ENCODE data around the gene MOB1B. TPM values are rescaled to one million over a fixed set of nuclear protein-coding genes. Genes with fewer than 3 reads are reported as not detected.

Gene MOB1B
- total and polyA plus RNA-seq, 2 of the 13 experiments (the other 11 are each of a cell fraction or from before 2014, with no cell fraction given) = 3.9 to 4.0 TPM

DNA sequence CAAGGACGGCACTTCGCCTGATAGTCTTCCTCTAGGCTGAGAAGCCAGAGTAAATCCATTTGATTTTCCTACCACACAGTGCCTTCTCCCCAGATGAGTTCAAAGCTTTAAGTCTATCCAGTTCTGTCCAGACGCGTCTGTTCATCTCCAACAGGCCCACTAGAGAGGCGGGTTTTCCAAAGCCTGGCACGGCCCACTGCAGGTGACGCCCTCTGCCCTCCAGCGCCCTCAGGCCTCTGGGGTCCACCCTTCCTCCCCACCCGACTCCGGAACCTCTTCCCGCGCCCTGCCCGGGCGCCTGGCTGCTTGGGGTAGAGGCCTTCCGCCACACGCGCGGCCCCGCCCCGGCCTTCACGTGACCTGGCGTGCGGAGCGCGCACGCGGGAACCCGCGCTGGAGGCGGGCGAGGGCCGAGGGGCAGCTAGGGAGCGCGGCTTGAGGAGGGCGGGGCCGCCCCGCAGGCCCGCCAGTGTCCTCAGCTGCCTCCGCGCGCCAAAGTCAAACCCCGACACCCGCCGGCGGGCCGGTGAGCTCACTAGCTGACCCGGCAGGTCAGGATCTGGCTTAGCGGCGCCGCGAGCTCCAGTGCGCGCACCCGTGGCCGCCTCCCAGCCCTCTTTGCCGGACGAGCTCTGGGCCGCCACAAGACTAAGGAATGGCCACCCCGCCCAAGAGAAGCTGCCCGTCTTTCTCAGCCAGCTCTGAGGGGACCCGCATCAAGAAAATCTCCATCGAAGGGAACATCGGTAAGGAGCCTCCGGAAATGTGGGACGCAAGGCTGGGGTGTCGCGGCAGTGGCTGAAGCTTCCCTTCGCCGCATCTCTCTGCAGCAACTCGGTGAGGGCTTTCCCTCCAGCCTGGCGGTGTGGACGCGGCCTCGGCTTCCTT, 91.3 kb downstream of the MOB1B start, which contains the start of gene DCK (continued):
- TF ChIP-seq ZNF24 (IDR thresholded peaks at IDR 0.05) = no peak
- peak; percentile 71 for TF ChIP-seq TAF15 (IDR thresholded peaks at IDR 0.05; ENCODE audit: low read depth, low read length, poor library complexity, severe bottlenecking)
- TF ChIP-seq, protein P1, sequence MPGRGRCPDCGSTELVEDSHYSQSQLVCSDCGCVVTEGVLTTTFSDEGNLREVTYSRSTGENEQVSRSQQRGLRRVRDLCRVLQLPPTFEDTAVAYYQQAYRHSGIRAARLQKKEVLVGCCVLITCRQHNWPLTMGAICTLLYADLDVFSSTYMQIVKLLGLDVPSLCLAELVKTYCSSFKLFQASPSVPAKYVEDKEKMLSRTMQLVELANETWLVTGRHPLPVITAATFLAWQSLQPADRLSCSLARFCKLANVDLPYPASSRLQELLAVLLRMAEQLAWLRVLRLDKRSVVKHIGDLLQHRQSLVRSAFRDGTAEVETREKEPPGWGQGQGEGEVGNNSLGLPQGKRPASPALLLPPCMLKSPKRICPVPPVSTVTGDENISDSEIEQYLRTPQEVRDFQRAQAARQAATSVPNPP (CRISPR knock-in tag; IDR thresholded peaks at IDR 0.05) = peak; percentile 49; the same call in 1 of the 2 replicates
- TF ChIP-seq NFE2L2 (IDR thresholded peaks at IDR 0.05; ENCODE audit: low read length) = no peak
- TF ChIP-seq, protein P2, sequence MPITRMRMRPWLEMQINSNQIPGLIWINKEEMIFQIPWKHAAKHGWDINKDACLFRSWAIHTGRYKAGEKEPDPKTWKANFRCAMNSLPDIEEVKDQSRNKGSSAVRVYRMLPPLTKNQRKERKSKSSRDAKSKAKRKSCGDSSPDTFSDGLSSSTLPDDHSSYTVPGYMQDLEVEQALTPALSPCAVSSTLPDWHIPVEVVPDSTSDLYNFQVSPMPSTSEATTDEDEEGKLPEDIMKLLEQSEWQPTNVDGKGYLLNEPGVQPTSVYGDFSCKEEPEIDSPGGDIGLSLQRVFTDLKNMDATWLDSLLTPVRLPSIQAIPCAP (CRISPR knock-in tag; IDR thresholded peaks at IDR 0.05; ENCODE audit: low read depth) = no peak
- TF ChIP-seq, protein P3, sequence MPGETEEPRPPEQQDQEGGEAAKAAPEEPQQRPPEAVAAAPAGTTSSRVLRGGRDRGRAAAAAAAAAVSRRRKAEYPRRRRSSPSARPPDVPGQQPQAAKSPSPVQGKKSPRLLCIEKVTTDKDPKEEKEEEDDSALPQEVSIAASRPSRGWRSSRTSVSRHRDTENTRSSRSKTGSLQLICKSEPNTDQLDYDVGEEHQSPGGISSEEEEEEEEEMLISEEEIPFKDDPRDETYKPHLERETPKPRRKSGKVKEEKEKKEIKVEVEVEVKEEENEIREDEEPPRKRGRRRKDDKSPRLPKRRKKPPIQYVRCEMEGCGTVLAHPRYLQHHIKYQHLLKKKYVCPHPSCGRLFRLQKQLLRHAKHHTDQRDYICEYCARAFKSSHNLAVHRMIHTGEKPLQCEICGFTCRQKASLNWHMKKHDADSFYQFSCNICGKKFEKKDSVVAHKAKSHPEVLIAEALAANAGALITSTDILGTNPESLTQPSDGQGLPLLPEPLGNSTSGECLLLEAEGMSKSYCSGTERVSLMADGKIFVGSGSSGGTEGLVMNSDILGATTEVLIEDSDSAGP (CRISPR knock-in tag; IDR thresholded peaks at IDR 0.05; ENCODE audit: borderline replicate concordance) = peak; percentile 92; the same call in 1 of the 2 replicates
- TF ChIP-seq, protein P4, sequence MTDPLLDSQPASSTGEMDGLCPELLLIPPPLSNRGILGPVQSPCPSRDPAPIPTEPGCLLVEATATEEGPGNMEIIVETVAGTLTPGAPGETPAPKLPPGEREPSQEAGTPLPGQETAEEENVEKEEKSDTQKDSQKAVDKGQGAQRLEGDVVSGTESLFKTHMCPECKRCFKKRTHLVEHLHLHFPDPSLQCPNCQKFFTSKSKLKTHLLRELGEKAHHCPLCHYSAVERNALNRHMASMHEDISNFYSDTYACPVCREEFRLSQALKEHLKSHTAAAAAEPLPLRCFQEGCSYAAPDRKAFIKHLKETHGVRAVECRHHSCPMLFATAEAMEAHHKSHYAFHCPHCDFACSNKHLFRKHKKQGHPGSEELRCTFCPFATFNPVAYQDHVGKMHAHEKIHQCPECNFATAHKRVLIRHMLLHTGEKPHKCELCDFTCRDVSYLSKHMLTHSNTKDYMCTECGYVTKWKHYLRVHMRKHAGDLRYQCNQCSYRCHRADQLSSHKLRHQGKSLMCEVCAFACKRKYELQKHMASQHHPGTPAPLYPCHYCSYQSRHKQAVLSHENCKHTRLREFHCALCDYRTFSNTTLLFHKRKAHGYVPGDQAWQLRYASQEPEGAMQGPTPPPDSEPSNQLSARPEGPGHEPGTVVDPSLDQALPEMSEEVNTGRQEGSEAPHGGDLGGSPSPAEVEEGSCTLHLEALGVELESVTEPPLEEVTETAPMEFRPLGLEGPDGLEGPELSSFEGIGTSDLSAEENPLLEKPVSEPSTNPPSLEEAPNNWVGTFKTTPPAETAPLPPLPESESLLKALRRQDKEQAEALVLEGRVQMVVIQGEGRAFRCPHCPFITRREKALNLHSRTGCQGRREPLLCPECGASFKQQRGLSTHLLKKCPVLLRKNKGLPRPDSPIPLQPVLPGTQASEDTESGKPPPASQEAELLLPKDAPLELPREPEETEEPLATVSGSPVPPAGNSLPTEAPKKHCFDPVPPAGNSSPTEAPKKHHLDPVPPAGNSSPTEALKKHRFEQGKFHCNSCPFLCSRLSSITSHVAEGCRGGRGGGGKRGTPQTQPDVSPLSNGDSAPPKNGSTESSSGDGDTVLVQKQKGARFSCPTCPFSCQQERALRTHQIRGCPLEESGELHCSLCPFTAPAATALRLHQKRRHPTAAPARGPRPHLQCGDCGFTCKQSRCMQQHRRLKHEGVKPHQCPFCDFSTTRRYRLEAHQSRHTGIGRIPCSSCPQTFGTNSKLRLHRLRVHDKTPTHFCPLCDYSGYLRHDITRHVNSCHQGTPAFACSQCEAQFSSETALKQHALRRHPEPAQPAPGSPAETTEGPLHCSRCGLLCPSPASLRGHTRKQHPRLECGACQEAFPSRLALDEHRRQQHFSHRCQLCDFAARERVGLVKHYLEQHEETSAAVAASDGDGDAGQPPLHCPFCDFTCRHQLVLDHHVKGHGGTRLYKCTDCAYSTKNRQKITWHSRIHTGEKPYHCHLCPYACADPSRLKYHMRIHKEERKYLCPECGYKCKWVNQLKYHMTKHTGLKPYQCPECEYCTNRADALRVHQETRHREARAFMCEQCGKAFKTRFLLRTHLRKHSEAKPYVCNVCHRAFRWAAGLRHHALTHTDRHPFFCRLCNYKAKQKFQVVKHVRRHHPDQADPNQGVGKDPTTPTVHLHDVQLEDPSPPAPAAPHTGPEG (CRISPR knock-in tag; IDR thresholded peaks at IDR 0.05) = peak; percentile 43; the same call in 1 of the 2 replicates
- 0 out of 2 replicates have a peak, but pooled peaks have one; percentile 32 for TF ChIP-seq ZFP36L1 (CRISPR knock-in tag; IDR thresholded peaks at IDR 0.05)
- no peak for TF ChIP-seq ZNF225 (CRISPR knock-in tag; IDR thresholded peaks at IDR 0.05)
- TF ChIP-seq ARID2 (CRISPR knock-in tag; IDR thresholded peaks at IDR 0.05; ENCODE audit: borderline replicate concordance) = peak; percentile 42; the same call in 1 of the 2 replicates
- no peak for TF ChIP-seq CCAR2 (optimal IDR thresholded peaks at IDR 0.05; ENCODE audit: low read depth, low read length)
- peak; percentile 46 for TF ChIP-seq HES4 (CRISPR knock-in tag; IDR thresholded peaks at IDR 0.05; ENCODE audit: borderline replicate concordance)
- no peak for TF ChIP-seq POLR2AphosphoS2 (IDR thresholded peaks at IDR 0.05; ENCODE audit: low read depth, low read length)
- no peak for TF ChIP-seq ZNF644 (CRISPR knock-in tag; IDR thresholded peaks at IDR 0.05; ENCODE audit: low read depth)
- 0 out of 2 replicates have a peak, but pooled peaks have one; percentile 52 for TF ChIP-seq ZNF296 (CRISPR knock-in tag; conservative IDR thresholded peaks at IDR 0.05)
- TF ChIP-seq ZNF629 (CRISPR knock-in tag; conservative IDR thresholded peaks at IDR 0.05) = peak; percentile 21; the same call in 1 of the 2 replicates
